WERI-Rb-1 (cell line): ENCODE measurements around the gene TXNDC8.

Experiments
- DNase-seq: peaks from one replicate; pipeline ENCODE4 v3.0.0-alpha.2; 2020
- H3K27ac ChIP-seq: fragments of 250-450 bp; sonication (Bioruptor Pico); 2 replicates; pipeline ENCODE4 v1.5.1; 2020; ENCODE audit warnings: mild to moderate bottlenecking, moderate library complexity
- H3K27me3 ChIP-seq: fragments of 250-450 bp; sonication (Bioruptor Pico); 2 replicates; pipeline ENCODE4 v1.5.1; 2021; ENCODE audit warnings: mild to moderate bottlenecking, low read depth, moderate library complexity; ENCODE audit not compliant: insufficient read depth, severe bottlenecking
- H3K36me3 ChIP-seq: fragments of 250-450 bp; sonication (Bioruptor Pico); 2 replicates; pipeline ENCODE4 v1.5.1; 2020; ENCODE audit warnings: mild to moderate bottlenecking, moderate library complexity
- H3K4me3 ChIP-seq: 2 replicates; pipeline ENCODE4 v1.5.1; 2011; ENCODE audit warnings: low read depth, mild to moderate bottlenecking, control low read depth, low read length
- H3K9me3 ChIP-seq: fragments of 250-450 bp; sonication (Bioruptor Pico); 2 replicates; pipeline ENCODE4 v1.5.1; 2021; ENCODE audit warnings: mild to moderate bottlenecking, moderate library complexity; ENCODE audit not compliant: severe bottlenecking
- TF ChIP-seq, protein P1 (sequence below): IDR thresholded peaks from 2 replicates; pipeline ENCODE4 v1.5.1; 2011; ENCODE audit warnings: low read depth, mild to moderate bottlenecking, control low read depth, inconsistent platforms, low read length

The TXNDC8 gene

DNA sequence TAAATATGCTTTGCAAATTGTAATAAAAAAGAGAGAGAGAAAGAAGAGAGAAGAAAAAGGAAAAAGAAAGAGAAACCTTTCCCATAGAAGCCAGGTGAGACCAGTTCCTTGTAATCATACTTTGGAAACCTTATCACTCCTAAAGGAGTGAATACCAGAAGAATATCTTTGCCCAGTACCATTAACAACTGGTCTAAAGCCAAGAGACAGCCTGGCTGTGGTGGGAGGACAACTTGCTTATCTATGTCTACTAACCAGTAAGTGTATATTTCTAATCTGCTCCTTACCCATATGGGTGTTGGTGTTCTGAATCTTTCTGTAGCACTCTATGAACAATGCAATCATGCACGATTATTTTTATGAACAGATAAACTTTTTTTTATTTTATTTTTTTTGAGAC, 70.9 kb downstream of the TXNDC8 start:
- no peak overlapping the region for H3K27ac ChIP-seq
- peaks cover 44% of the 10 kb centered on the region for H3K27me3 ChIP-seq
- no peaks in the 10 kb centered on the region for H3K9me3 ChIP-seq
- no peak overlapping the region for H3K4me3 ChIP-seq
- no peak for DNase-seq
- TF ChIP-seq, protein P1, sequence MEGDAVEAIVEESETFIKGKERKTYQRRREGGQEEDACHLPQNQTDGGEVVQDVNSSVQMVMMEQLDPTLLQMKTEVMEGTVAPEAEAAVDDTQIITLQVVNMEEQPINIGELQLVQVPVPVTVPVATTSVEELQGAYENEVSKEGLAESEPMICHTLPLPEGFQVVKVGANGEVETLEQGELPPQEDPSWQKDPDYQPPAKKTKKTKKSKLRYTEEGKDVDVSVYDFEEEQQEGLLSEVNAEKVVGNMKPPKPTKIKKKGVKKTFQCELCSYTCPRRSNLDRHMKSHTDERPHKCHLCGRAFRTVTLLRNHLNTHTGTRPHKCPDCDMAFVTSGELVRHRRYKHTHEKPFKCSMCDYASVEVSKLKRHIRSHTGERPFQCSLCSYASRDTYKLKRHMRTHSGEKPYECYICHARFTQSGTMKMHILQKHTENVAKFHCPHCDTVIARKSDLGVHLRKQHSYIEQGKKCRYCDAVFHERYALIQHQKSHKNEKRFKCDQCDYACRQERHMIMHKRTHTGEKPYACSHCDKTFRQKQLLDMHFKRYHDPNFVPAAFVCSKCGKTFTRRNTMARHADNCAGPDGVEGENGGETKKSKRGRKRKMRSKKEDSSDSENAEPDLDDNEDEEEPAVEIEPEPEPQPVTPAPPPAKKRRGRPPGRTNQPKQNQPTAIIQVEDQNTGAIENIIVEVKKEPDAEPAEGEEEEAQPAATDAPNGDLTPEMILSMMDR, result no peak
- no peaks in the 10 kb centered on the region for H3K36me3 ChIP-seq

DNA sequence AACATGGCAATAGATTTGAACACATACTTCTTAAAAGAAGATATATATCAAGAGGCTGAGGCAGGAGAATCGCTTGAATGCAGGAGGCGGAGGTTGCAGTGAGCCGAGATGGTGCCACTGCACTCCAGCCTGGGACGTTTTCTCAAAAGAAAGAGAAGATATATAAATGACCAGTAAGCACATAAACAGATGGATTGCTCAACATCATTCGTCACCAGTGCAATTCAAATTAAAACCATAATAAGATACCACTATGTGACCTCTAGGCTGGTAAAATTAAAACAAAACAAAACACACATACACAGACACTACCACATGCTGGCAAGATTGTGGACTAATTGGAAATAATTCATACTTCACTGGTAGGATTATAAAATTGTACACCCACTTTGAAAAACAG, 76.0 kb downstream of the TXNDC8 start:
- TF ChIP-seq, protein P1, result no peak
- H3K27me3 ChIP-seq, result peaks cover 29% of the 10 kb centered on the region
- no peak overlapping the region for H3K4me3 ChIP-seq
- no peaks in the 10 kb centered on the region for H3K36me3 ChIP-seq
- H3K9me3 ChIP-seq, result no peaks in the 10 kb centered on the region
- no peak overlapping the region for H3K27ac ChIP-seq
- DNase-seq, result no peak

DNA sequence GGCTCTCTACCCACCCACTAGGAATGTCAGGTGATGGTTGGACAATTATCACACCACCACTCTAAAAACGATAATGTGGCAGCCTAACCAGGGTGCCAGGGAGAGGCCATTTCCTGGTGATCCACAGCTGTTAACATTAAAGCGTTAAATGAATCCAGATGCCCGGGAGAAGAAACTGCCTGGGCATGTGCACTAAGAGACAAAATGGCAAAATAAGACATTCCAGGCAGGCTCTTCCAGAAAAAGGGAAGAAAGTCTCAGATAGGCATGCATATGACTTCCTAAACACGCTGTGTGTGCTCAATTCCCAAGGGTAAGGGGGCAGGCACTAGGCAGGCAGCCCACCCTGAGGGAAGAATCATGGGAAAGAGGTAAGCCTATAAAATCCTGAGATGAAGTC, 76.8 kb downstream of the TXNDC8 start:
- Histone ChIP-seq H3K36me3 (no peaks in the 10 kb centered on the region), H3K27ac (no peak overlapping the region), H3K4me3 (no peak overlapping the region), H3K27me3 (peaks cover 29% of the 10 kb centered on the region), H3K9me3 (peaks cover 1% of the 10 kb centered on the region)
- DNase-seq, result no peak
- TF ChIP-seq, protein P1, result no peak

DNA sequence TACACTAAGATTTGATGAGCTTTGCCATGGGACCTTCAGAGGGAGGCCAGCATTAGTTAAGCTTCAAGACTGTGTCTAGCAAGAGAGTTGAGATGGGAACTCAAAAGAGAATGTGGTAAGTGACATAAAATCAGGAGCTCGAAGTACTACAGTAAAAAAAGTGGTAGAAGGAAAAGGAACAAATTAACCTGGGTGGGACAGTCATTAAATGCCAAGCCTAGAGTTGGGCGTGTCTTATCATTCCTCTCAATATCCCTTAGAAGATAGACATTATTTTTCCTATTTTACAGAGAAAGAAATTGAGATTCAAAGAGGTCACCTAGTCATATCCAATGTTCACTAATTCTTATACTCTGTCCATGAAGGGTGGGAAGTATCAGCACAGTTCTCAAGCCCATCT, 78.1 kb downstream of the TXNDC8 start:
- no peak overlapping the region for H3K4me3 ChIP-seq
- H3K9me3 ChIP-seq, result peaks cover 9% of the 10 kb centered on the region
- no peak overlapping the region for H3K27ac ChIP-seq
- TF ChIP-seq, protein P1, result no peak
- peaks cover 29% of the 10 kb centered on the region for H3K27me3 ChIP-seq
- H3K36me3 ChIP-seq, result no peaks in the 10 kb centered on the region
- no peak for DNase-seq

DNA sequence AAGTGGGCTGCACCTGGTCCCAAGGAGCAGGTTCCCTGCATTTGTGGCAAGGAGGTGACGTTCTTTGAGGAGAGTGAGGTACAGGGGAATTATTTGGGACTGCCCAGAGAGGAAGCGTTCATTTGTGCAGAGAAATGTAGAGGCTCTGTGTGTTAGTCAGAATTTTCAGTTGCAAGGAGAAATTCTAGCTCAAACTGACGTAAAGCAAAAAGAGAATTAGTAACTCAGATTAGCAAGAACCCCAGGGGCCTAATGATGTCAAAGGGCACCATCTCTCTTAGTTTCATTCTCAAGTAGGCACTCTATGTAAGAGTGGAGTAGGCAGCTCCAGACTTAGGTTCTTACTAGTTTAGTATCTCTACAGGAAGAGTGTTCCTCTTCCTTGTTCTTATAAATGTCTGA, 79.0 kb downstream of the TXNDC8 start:
- Histone ChIP-seq H3K4me3 (no peak overlapping the region), H3K27me3 (peaks cover 32% of the 10 kb centered on the region), H3K27ac (no peak overlapping the region), H3K36me3 (no peaks in the 10 kb centered on the region), H3K9me3 (peaks cover 9% of the 10 kb centered on the region)
- no peak for DNase-seq
- TF ChIP-seq, protein P1, result no peak

DNA sequence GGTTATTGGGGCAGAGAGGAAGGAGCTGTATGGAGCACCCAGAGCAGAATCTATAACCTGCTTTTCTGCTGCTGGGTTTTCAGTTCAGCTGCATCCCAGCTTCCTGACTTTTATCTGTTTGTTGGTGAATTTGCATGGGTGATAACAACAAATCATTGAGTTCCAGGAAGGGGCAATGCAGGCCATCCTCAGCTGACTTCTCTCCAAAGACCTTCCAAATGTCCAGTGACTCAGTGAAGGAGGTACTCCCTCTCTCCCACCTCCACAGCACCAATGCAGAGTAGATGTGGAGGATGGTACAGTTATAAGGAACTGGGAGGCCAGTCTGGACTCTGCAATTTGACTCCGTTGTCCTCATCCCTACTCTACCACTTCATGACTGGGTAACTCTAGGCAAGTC, 79.7 kb downstream of the TXNDC8 start:
- Histone ChIP-seq H3K27ac (no peak overlapping the region), H3K9me3 (peaks cover 9% of the 10 kb centered on the region), H3K27me3 (peaks cover 32% of the 10 kb centered on the region), H3K4me3 (no peak overlapping the region), H3K36me3 (no peaks in the 10 kb centered on the region)
- DNase-seq, result no peak
- TF ChIP-seq, protein P1, result no peak
